Measurements from ENCODE around the gene CAPN10.

DNA sequence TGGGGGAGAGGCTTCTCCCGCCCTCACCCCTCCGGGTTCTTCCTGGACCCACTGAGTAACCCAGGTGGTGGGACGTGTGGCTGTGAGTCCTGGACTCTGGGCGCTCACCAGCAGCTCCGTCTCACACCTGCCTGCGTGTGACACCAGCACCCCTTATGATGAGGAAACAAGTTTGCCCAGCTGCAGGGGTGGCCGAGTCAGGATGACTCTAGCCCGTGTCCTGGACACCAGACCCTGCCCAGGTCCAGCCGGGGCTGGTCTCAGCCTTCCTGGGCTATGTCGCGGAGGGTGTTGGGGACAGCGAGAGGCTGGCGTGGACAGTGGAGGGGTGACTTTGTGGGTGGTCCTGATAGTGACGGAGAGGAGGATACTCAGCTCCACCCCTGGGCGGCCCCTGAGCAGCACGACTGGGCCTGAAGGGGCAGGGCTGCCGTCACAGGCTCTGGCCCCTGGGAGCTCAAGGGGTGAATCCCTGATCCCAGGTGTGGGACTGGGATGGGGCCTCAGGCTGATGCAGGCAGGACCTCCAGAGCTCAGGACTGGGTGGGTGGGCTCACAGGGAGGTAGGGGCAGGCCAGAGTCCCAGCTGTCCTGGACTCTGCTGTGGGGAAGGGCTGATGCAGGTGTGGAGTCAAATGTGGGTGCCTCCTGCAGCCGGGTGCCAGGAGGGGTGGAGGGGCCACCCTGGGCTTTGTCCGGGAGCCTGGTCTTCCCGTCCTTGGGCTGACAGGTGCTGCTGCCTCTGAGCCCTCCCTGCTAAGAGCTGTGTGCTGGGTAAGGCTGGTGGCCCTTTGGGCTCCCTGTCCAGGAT lies 42.5 kb downstream of the CAPN10 start:
- TF ChIP-seq, protein P1, sequence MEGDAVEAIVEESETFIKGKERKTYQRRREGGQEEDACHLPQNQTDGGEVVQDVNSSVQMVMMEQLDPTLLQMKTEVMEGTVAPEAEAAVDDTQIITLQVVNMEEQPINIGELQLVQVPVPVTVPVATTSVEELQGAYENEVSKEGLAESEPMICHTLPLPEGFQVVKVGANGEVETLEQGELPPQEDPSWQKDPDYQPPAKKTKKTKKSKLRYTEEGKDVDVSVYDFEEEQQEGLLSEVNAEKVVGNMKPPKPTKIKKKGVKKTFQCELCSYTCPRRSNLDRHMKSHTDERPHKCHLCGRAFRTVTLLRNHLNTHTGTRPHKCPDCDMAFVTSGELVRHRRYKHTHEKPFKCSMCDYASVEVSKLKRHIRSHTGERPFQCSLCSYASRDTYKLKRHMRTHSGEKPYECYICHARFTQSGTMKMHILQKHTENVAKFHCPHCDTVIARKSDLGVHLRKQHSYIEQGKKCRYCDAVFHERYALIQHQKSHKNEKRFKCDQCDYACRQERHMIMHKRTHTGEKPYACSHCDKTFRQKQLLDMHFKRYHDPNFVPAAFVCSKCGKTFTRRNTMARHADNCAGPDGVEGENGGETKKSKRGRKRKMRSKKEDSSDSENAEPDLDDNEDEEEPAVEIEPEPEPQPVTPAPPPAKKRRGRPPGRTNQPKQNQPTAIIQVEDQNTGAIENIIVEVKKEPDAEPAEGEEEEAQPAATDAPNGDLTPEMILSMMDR (IDR thresholded peaks at IDR 0.05; ENCODE audit: poor library complexity): no peak
- no peak for TF ChIP-seq EZH2phosphoT487 (IDR thresholded peaks at IDR 0.05; ENCODE audit: low read depth, severe bottlenecking, unreplicated experiment)
